D341Med (cell line): Measurements from ENCODE around the gene MVB12B.
"Not testable (repeated sequence)": the region's sequence is repeated elsewhere in the genome, so short reads cannot be mapped to it uniquely, and the experiment has no call there.

ENCODE experiments used
- DNase-seq: peaks from one replicate; pipeline ENCODE4 v3.0.0; 2012; ENCODE audit warnings: low spot score

The MVB12B gene

GRCh38 chr9:126326228-126327005 is at the start of gene MVB12B:
TSS of gene MVB12B (plus strand) at chr9:126326829. CDS start at chr9:126326930, 101 bp downstream.
- peak; percentile 89 for DNase-seq

- DNase-seq, result no peak
Observed at GRCh38 chr9:126283799-126284465, 42.7 kb upstream of the MVB12B start.

- DNase-seq, result not testable (repeated sequence)
Observed at GRCh38 chr9:126285652-126286051, 41.0 kb upstream of the MVB12B start.

GRCh38 chr9:126287166-126287866 is 39.3 kb upstream of the MVB12B start:
- DNase-seq, result no peak

- DNase-seq, result no peak
Observed at GRCh38 chr9:126290871-126291270, 35.8 kb upstream of the MVB12B start.

- no peak for DNase-seq
Observed at GRCh38 chr9:126291925-126292324, 34.7 kb upstream of the MVB12B start.

GRCh38 chr9:126292736-126293521 is 33.7 kb upstream of the MVB12B start:
- no peak for DNase-seq

GRCh38 chr9:126293522-126293889 is 33.1 kb upstream of the MVB12B start:
- peak; percentile 54 for DNase-seq

GRCh38 chr9:126294331-126295081 is 32.1 kb upstream of the MVB12B start:
- DNase-seq, result no peak

- no peak for DNase-seq
Observed at GRCh38 chr9:126295082-126295477, 31.5 kb upstream of the MVB12B start.

GRCh38 chr9:126295516-126295915 is 31.1 kb upstream of the MVB12B start:
- DNase-seq, result no peak

- DNase-seq, result no peak
Observed at GRCh38 chr9:126295936-126296600, 30.6 kb upstream of the MVB12B start.

- no peak for DNase-seq
Observed at GRCh38 chr9:126296687-126297086, 29.9 kb upstream of the MVB12B start.

GRCh38 chr9:126297661-126298060 is 29.0 kb upstream of the MVB12B start:
- DNase-seq, result no peak

GRCh38 chr9:126298063-126298801 is 28.4 kb upstream of the MVB12B start:
- DNase-seq, result no peak

GRCh38 chr9:126299706-126300276 is 26.8 kb upstream of the MVB12B start:
- no peak for DNase-seq

GRCh38 chr9:126301196-126301595 is 25.4 kb upstream of the MVB12B start:
- no peak for DNase-seq

- DNase-seq, result peak; percentile 80
Observed at GRCh38 chr9:126301985-126302603, 24.5 kb upstream of the MVB12B start.

- no peak for DNase-seq
Observed at GRCh38 chr9:126302730-126303129, 23.9 kb upstream of the MVB12B start.
